WTC11 (cell line): ENCODE results near the gene RBM26. TPM values are rescaled to one million over a fixed set of nuclear protein-coding genes. Genes with fewer than 3 reads are reported as not detected.

Experiments used
- ATAC-seq: fragments of 200-7000 bp; cut with Tn5 transposase; 2 replicates; pipeline ENCODE4 v1.10.0; 2021; ENCODE audit warnings: mild to moderate bottlenecking, moderate library complexity
- CTCF ChIA-PET: fragments of 300-600 bp; sonication (Branson Sonifier 250); formaldehyde crosslinking; loops from one replicate; lab custom pipeline; 2021; ENCODE audit warnings: antibody characterized with exemption; lab: Charles Lee
- POLR2A ChIA-PET: fragments of 350-600 bp; sonication (Branson Sonifier 250); formaldehyde crosslinking; loops from one replicate; lab custom pipeline; 2021; ENCODE audit warnings: antibody characterized with exemption; lab: Charles Lee
- DNase-seq: peaks from one replicate; pipeline ENCODE4 v3.0.0; 2021; ENCODE audit warnings: low spot score
- H3K27ac Mint-ChIP-seq: 2 replicates; pipeline ENCODE4 v1.8.0; 2021; ENCODE audit warnings: mixed read lengths
- H3K27me3 Mint-ChIP-seq: 2 replicates; pipeline ENCODE4 v1.8.0; 2021; ENCODE audit warnings: low read depth, mild to moderate bottlenecking, moderate library complexity, mixed read lengths
- H3K36me3 Mint-ChIP-seq: 2 replicates; pipeline ENCODE4 v1.8.0; 2021; ENCODE audit warnings: mixed read lengths
- H3K4me1 Mint-ChIP-seq: 2 replicates; pipeline ENCODE4 v1.8.0; 2022; ENCODE audit warnings: mixed read lengths
- H3K4me3 Mint-ChIP-seq: 2 replicates; pipeline ENCODE4 v1.8.0; 2021; ENCODE audit warnings: mild to moderate bottlenecking, moderate library complexity, mixed read lengths
- H3K9me3 Mint-ChIP-seq: 2 replicates; pipeline ENCODE4 v1.8.0; 2021; ENCODE audit warnings: mixed read lengths
- CBFB ChIP-seq: sonication (generic); formaldehyde crosslinking; IDR thresholded peaks from 2 replicates; pipeline ENCODE4 v1.8.1; 2022; ENCODE audit warnings: mild to moderate bottlenecking, low read depth, missing genetic modification reagents
- CREB1 ChIP-seq: sonication (generic); formaldehyde crosslinking; IDR thresholded peaks from 2 replicates; pipeline ENCODE4 v1.8.0; 2023; ENCODE audit warnings: mild to moderate bottlenecking, missing genetic modification reagents
- ELF4 ChIP-seq: sonication (generic); formaldehyde crosslinking; IDR thresholded peaks from 2 replicates; pipeline ENCODE4 v1.8.1; 2022; ENCODE audit warnings: low read depth, mild to moderate bottlenecking, moderate library complexity, missing genetic modification reagents
- GABPB1 ChIP-seq: sonication (generic); formaldehyde crosslinking; IDR thresholded peaks from 2 replicates; pipeline ENCODE4 v1.8.1; 2023; ENCODE audit warnings: mild to moderate bottlenecking, missing genetic modification reagents
- GRHL2 ChIP-seq: fragments of 250-450 bp; sonication (Bioruptor Pico); IDR thresholded peaks from 2 replicates; pipeline ENCODE4 v1.8.0; 2022; ENCODE audit warnings: mild to moderate bottlenecking, moderate library complexity; ENCODE audit not compliant: insufficient replicate concordance, severe bottlenecking
- IRF2 ChIP-seq: sonication (generic); formaldehyde crosslinking; IDR thresholded peaks from 2 replicates; pipeline ENCODE4 v1.8.0; 2022; ENCODE audit warnings: low read depth, missing genetic modification reagents, borderline replicate concordance
- JAZF1 ChIP-seq: fragments of 250-450 bp; sonication (Bioruptor Pico); IDR thresholded peaks from 2 replicates; pipeline ENCODE4 v1.9.0; 2021; ENCODE audit warnings: moderate library complexity, mild to moderate bottlenecking, inconsistent platforms
- NFATC4 ChIP-seq: fragments of 250-450 bp; sonication (Bioruptor Pico); IDR thresholded peaks from 2 replicates; pipeline ENCODE4 v1.9.0; 2021; ENCODE audit warnings: mild to moderate bottlenecking
- NR2C2 ChIP-seq: sonication (generic); formaldehyde crosslinking; IDR thresholded peaks from 2 replicates; pipeline ENCODE4 v1.8.0; 2022; ENCODE audit warnings: mild to moderate bottlenecking, missing genetic modification reagents
- SOX15 ChIP-seq: fragments of 250-450 bp; sonication (Bioruptor Pico); IDR thresholded peaks from 2 replicates; pipeline ENCODE4 v1.9.0; 2021; ENCODE audit warnings: mild to moderate bottlenecking
- TP53 ChIP-seq: sonication (generic); formaldehyde crosslinking; IDR thresholded peaks from 2 replicates; pipeline ENCODE4 v1.8.1; 2023; ENCODE audit warnings: mild to moderate bottlenecking, missing genetic modification reagents
- ZNF138 ChIP-seq: sonication (generic); formaldehyde crosslinking; conservative IDR thresholded peaks from 2 replicates; pipeline ENCODE4 v1.8.1; 2022; ENCODE audit warnings: mild to moderate bottlenecking, moderate library complexity, missing genetic modification reagents
- ZNF317 ChIP-seq: sonication (generic); formaldehyde crosslinking; IDR thresholded peaks from 2 replicates; pipeline ENCODE4 v1.8.1; 2023; ENCODE audit warnings: low read depth, mild to moderate bottlenecking, moderate library complexity, missing genetic modification reagents, borderline replicate concordance
- ZNF396 ChIP-seq: fragments of 250-450 bp; sonication (Bioruptor Pico); IDR thresholded peaks from 2 replicates; pipeline ENCODE4 v1.8.0; 2021; ENCODE audit warnings: mild to moderate bottlenecking, moderate library complexity, borderline replicate concordance
- total RNA-seq: library from RNA; stranded (reverse); gene quantifications from 3 replicates; pipeline ENCODE4 v1.2.3, GENCODE V29; 2021
- TF ChIP-seq, protein P1 (sequence below): sonication (generic); formaldehyde crosslinking; IDR thresholded peaks from 2 replicates; pipeline ENCODE4 v1.8.1; 2023; ENCODE audit warnings: mild to moderate bottlenecking, moderate library complexity, missing genetic modification reagents
- TF ChIP-seq, protein P2 (sequence below): sonication (generic); formaldehyde crosslinking; IDR thresholded peaks from 2 replicates; pipeline ENCODE4 v1.8.1; 2022; ENCODE audit warnings: mild to moderate bottlenecking, moderate library complexity, missing genetic modification reagents
- TF ChIP-seq, protein P3 (sequence below): sonication (generic); formaldehyde crosslinking; IDR thresholded peaks from 2 replicates; pipeline ENCODE4 v1.8.1; 2022; ENCODE audit warnings: missing genetic modification reagents, borderline replicate concordance
- TF ChIP-seq, protein P4 (sequence below): fragments of 250-450 bp; sonication (Bioruptor Pico); IDR thresholded peaks from 2 replicates; pipeline ENCODE4 v1.8.0; 2021; ENCODE audit warnings: mild to moderate bottlenecking
- TF ChIP-seq, protein P5 (sequence below): sonication (generic); formaldehyde crosslinking; IDR thresholded peaks from 2 replicates; pipeline ENCODE4 v1.8.0; 2022; ENCODE audit warnings: mild to moderate bottlenecking, missing genetic modification reagents
- TF ChIP-seq, protein P6 (sequence below): sonication (generic); formaldehyde crosslinking; IDR thresholded peaks from 2 replicates; pipeline ENCODE4 v1.8.0; 2022; ENCODE audit warnings: mild to moderate bottlenecking, missing genetic modification reagents
- TF ChIP-seq, protein P7 (sequence below): fragments of 250-450 bp; sonication (Bioruptor Pico); IDR thresholded peaks from 2 replicates; pipeline ENCODE4 v1.9.0; 2021; ENCODE audit warnings: mild to moderate bottlenecking

Gene RBM26
- total RNA-seq, 1 experiment from 2014 or later, result 64.1 TPM

DNA sequence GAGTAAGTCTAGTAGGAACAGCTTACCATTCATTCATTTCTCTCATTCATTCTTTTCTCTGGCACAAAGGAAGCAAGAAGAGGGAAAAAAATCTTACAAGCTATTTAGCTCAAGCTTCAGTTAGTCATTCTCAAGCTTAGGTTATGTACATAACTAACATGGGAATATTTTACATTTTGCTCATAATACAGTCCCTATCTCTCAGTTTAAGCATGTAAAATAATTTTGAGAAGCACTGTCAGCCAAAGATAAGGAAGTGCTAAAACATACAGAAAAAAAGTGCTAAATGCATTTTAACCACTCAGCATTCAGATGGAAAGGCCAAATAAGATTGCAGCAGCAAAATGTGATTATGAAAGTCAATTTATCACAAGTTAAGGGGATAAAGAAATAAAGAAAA, 7.9 kb downstream of the RBM26 start (continued):
- TF ChIP-seq, protein P1, sequence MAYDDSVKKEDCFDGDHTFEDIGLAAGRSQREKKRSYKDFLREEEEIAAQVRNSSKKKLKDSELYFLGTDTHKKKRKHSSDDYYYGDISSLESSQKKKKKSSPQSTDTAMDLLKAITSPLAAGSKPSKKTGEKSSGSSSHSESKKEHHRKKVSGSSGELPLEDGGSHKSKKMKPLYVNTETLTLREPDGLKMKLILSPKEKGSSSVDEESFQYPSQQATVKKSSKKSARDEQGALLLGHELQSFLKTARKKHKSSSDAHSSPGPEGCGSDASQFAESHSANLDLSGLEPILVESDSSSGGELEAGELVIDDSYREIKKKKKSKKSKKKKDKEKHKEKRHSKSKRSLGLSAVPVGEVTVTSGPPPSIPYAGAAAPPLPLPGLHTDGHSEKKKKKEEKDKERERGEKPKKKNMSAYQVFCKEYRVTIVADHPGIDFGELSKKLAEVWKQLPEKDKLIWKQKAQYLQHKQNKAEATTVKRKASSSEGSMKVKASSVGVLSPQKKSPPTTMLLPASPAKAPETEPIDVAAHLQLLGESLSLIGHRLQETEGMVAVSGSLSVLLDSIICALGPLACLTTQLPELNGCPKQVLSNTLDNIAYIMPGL, result no peak
- TF ChIP-seq NFATC4 (CRISPR knock-in tag) (no peak), JAZF1 (CRISPR knock-in tag) (no peak), GABPB1 (CRISPR knock-in tag) (no peak)
- TF ChIP-seq, protein P2, sequence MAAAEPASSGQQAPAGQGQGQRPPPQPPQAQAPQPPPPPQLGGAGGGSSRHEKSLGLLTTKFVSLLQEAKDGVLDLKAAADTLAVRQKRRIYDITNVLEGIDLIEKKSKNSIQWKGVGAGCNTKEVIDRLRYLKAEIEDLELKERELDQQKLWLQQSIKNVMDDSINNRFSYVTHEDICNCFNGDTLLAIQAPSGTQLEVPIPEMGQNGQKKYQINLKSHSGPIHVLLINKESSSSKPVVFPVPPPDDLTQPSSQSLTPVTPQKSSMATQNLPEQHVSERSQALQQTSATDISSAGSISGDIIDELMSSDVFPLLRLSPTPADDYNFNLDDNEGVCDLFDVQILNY, result no peak
- TF ChIP-seq, all 79 proteins: peak for 0

DNA sequence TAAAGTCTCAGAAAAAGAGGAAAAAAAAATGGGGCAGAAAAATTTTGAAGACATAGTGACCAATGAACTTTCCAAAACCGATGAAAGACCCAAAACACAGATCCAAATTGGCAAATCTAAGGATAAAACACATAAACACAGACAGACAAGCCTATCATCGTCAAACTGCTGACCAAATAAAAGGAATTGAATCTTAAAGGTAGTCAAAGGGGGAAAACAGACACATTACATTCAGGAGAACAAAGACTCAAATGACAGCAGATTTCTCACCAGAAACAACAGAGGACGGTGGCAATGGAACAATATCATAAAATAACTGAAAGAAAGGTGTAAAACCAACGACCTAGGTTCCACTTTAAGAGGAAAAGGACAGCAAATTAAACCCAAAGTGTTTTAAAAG, 10.2 kb downstream of the RBM26 start:
- Mint-ChIP-seq H3K4me3 (no peak overlapping the region), H3K27me3 (no peaks in the 10 kb centered on the region), H3K36me3 (peaks cover 39% of the 10 kb centered on the region), H3K9me3 (peaks cover 19% of the 10 kb centered on the region), H3K4me1 (peaks cover 47% of the 10 kb centered on the region), H3K27ac (no peak overlapping the region)
- POLR2A ChIA-PET, result no interaction called here
- DNase-seq, result no peak
- no peak for ATAC-seq
- no peak for TF ChIP-seq NFATC4 (CRISPR knock-in tag)
- no peak for TF ChIP-seq GABPB1 (CRISPR knock-in tag)
- peak; percentile 98 for TF ChIP-seq ZNF317
- no peak for TF ChIP-seq TP53
- TF ChIP-seq ZNF396 (CRISPR knock-in tag), result no peak
- TF ChIP-seq IRF2, result no peak
- no peak for TF ChIP-seq CBFB (CRISPR knock-in tag)
- TF ChIP-seq, all 79 proteins: peak for 1
- CTCF ChIA-PET, result no interaction called here

DNA sequence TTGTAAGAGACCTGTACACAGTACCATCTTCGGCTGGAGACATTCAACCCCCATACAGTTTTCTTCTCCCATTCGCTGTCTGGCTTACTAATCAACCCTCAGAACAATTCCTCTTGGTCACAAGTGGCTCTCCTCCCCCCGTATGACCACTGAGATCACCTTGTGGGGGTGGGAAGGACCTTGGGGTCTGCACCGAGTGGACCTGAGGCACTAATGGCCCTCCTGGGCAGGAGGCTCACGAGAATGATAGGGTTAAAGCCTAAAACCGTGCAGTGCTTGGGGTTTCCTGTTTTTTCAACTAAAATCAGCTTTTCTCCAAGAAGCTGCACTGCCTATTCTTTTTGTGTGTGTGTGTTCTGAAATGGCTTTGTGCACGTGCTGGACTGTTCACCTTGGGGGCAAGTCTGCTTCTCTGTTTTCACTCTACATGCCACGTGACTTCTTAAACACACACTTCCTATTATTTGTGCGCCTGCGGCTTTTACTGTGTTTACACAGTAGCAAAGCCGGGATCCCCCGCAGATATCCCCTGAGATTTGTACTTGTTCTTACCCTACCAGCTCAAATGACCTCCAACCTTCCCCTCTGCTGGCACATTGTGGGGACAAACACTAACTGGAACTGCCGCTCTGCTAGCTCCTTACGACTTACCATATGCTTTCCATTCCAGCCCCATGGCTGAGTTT, 12.3 kb downstream of the RBM26 start:
- POLR2A ChIA-PET, result interaction anchor here (1.5 kb wide), 1 partner anchor 12 kb away, joined by 4 read pairs; the partner anchor contains the start of gene RBM26
- Mint-ChIP-seq H3K4me1 (peaks cover 33% of the 10 kb centered on the region), H3K4me3 (no peak overlapping the region), H3K9me3 (peaks cover 19% of the 10 kb centered on the region), H3K36me3 (peaks cover 33% of the 10 kb centered on the region), H3K27ac (peak overlapping the region; percentile 40), H3K27me3 (no peaks in the 10 kb centered on the region)
- ATAC-seq (peak; percentile 40), DNase-seq (no peak)
- CTCF ChIA-PET, result interaction anchor here (2.1 kb wide), 1 partner anchor 30 kb away, joined by 9 read pairs; no protein-coding TSS in a partner anchor
- TF ChIP-seq GRHL2 (CRISPR knock-in tag) (no peak), NFATC4 (CRISPR knock-in tag) (no peak), ZNF138 (CRISPR knock-in tag) (no peak), SOX15 (no peak), ELF4 (no peak), CREB1 (CRISPR knock-in tag) (no peak), IRF2 (no peak), NR2C2 (no peak)
- TF ChIP-seq, protein P3, sequence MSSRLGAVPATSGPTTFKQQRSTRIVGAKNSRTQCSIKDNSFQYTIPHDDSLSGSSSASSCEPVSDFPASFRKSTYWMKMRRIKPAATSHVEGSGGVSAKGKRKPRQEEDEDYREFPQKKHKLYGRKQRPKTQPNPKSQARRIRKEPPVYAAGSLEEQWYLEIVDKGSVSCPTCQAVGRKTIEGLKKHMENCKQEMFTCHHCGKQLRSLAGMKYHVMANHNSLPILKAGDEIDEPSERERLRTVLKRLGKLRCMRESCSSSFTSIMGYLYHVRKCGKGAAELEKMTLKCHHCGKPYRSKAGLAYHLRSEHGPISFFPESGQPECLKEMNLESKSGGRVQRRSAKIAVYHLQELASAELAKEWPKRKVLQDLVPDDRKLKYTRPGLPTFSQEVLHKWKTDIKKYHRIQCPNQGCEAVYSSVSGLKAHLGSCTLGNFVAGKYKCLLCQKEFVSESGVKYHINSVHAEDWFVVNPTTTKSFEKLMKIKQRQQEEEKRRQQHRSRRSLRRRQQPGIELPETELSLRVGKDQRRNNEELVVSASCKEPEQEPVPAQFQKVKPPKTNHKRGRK (CRISPR knock-in tag), result no peak
- TF ChIP-seq, protein P4, sequence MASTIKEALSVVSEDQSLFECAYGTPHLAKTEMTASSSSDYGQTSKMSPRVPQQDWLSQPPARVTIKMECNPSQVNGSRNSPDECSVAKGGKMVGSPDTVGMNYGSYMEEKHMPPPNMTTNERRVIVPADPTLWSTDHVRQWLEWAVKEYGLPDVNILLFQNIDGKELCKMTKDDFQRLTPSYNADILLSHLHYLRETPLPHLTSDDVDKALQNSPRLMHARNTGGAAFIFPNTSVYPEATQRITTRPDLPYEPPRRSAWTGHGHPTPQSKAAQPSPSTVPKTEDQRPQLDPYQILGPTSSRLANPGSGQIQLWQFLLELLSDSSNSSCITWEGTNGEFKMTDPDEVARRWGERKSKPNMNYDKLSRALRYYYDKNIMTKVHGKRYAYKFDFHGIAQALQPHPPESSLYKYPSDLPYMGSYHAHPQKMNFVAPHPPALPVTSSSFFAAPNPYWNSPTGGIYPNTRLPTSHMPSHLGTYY, result no peak
- TF ChIP-seq, protein P5, sequence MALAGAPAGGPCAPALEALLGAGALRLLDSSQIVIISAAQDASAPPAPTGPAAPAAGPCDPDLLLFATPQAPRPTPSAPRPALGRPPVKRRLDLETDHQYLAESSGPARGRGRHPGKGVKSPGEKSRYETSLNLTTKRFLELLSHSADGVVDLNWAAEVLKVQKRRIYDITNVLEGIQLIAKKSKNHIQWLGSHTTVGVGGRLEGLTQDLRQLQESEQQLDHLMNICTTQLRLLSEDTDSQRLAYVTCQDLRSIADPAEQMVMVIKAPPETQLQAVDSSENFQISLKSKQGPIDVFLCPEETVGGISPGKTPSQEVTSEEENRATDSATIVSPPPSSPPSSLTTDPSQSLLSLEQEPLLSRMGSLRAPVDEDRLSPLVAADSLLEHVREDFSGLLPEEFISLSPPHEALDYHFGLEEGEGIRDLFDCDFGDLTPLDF (CRISPR knock-in tag), result no peak
- TF ChIP-seq, protein P6, sequence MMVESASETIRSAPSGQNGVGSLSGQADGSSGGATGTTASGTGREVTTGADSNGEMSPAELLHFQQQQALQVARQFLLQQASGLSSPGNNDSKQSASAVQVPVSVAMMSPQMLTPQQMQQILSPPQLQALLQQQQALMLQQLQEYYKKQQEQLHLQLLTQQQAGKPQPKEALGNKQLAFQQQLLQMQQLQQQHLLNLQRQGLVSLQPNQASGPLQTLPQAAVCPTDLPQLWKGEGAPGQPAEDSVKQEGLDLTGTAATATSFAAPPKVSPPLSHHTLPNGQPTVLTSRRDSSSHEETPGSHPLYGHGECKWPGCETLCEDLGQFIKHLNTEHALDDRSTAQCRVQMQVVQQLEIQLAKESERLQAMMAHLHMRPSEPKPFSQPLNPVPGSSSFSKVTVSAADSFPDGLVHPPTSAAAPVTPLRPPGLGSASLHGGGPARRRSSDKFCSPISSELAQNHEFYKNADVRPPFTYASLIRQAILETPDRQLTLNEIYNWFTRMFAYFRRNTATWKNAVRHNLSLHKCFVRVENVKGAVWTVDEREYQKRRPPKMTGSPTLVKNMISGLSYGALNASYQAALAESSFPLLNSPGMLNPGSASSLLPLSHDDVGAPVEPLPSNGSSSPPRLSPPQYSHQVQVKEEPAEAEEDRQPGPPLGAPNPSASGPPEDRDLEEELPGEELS (CRISPR knock-in tag), result no peak
- TF ChIP-seq, protein P7, sequence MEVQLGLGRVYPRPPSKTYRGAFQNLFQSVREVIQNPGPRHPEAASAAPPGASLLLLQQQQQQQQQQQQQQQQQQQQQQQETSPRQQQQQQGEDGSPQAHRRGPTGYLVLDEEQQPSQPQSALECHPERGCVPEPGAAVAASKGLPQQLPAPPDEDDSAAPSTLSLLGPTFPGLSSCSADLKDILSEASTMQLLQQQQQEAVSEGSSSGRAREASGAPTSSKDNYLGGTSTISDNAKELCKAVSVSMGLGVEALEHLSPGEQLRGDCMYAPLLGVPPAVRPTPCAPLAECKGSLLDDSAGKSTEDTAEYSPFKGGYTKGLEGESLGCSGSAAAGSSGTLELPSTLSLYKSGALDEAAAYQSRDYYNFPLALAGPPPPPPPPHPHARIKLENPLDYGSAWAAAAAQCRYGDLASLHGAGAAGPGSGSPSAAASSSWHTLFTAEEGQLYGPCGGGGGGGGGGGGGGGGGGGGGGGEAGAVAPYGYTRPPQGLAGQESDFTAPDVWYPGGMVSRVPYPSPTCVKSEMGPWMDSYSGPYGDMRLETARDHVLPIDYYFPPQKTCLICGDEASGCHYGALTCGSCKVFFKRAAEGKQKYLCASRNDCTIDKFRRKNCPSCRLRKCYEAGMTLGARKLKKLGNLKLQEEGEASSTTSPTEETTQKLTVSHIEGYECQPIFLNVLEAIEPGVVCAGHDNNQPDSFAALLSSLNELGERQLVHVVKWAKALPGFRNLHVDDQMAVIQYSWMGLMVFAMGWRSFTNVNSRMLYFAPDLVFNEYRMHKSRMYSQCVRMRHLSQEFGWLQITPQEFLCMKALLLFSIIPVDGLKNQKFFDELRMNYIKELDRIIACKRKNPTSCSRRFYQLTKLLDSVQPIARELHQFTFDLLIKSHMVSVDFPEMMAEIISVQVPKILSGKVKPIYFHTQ (CRISPR knock-in tag), result no peak
